ENCODE data around the gene KIAA1755. TPM values are rescaled to one million over a fixed set of nuclear protein-coding genes. Genes with fewer than 3 reads are reported as not detected.

Gene KIAA1755
- total and polyA plus RNA-seq, 2 of the 4 experiments (the other 2 are of a cell fraction) = 2.5 to 5.1 TPM

GRCh38 chr20:38165089-38165965, 95.2 kb downstream of the KIAA1755 start, which contains the start of gene TGM2:
Gene TGM2 (minus strand): TSS chr20:38165270. CDS start chr20:38165198, 72 bp downstream.
- peak within 1 kb of the TSS; percentile 53 for H3K27ac ChIP-seq (ENCODE audit: insufficient read depth, low read length)
- ChIA-PET POLR2A (ENCODE audit: unreplicated experiment) (no interaction called here), CTCF (interaction anchor here (0.8 to 2.4 kb wide), 4 partner anchors 56 to 107 kb away, joined by 3 to 9 read pairs (median 4); no protein-coding TSS in a partner anchor)
- H3K9ac ChIP-seq (ENCODE audit: low read depth, low read length) = peak within 1 kb of the TSS; percentile 64
- H3K4me3 ChIP-seq (ENCODE audit: insufficient read depth, low read depth, low read length) = peak within 1 kb of the TSS; percentile 50
- H4K91ac ChIP-seq (ENCODE audit: insufficient read depth, low read depth, low read length) = peak within 1 kb of the TSS; percentile 93
- H3K23ac ChIP-seq (ENCODE audit: low read depth, low read length) = peak within 1 kb of the TSS; percentile 67
- peak within 1 kb of the TSS; percentile 28 for H4K5ac ChIP-seq (ENCODE audit: low read depth, low read length)
- H4K20me1 ChIP-seq (ENCODE audit: insufficient read depth, low read length) = no peaks in the 10 kb centered on the region; the same call in 1 of the 2 replicates
- H3K27me3 ChIP-seq (ENCODE audit: control insufficient read depth, insufficient read depth, low read length) = no peaks in the 10 kb centered on the region
- in situ Hi-C loops (cut with MboI; ENCODE audit: low sequenced_read_pairs) = loop anchor here (5.0 kb wide), 2 partner anchors 52 to 88 kb away; no protein-coding TSS in a partner anchor
- H3K79me1 ChIP-seq (ENCODE audit: low read depth in 1 of 2, low read length in 2 of 2) = peaks cover 24 to 54% of the 10 kb centered on the region in 2 experiments
- intact Hi-C loops (cut with micrococcal nuclease) = loop anchor here (1.0 kb wide), 2 partner anchors 92 to 108 kb away; no protein-coding TSS in a partner anchor
- peak within 1 kb of the TSS; percentile 99 for H2AK5ac ChIP-seq (ENCODE audit: low read depth, low read length)
- peaks cover 9% of the 10 kb centered on the region for H3K36me3 ChIP-seq (ENCODE audit: control insufficient read depth, insufficient read depth, low read length)
- 5% methylated on average over 7 of the region's 46 CpGs; no CpG with 5 or more reads in 1 of the 2 experiments for whole genome bisulfite sequencing, 2 experiments (ENCODE audit: extremely low coverage in 2 of 2, insufficient read length in 1 of 2)
- dilution Hi-C loops (cut with HindIII; ENCODE audit: low sequenced_read_pairs, unreplicated experiment) = no loop called here
- H3K4ac ChIP-seq (ENCODE audit: low read depth, low read length) = peak within 1 kb of the TSS; percentile 95
- H3K4me1 ChIP-seq (ENCODE audit: control insufficient read depth, insufficient read depth, low read length) = peaks cover 48% of the 10 kb centered on the region
- peak within 1 kb of the TSS; percentile 34 to 95 for H4K8ac ChIP-seq (ENCODE audit: low read depth in 2 of 2, low read length in 2 of 2)
- peaks cover 28% of the 10 kb centered on the region for H3K9me1 ChIP-seq (ENCODE audit: insufficient read depth, low read length)
- peak within 1 kb of the TSS; percentile 47 for H3K18ac ChIP-seq (ENCODE audit: low read depth, low read length)
- H2BK15ac ChIP-seq (ENCODE audit: low read depth, low read length) = peak within 1 kb of the TSS; percentile 98
- peak within 1 kb of the TSS; percentile 91 for H2AFZ ChIP-seq (replicated peaks; ENCODE audit: low read length, poor library complexity)
- peak within 1 kb of the TSS; percentile 52 for H2BK5ac ChIP-seq (ENCODE audit: low read depth, low read length, poor library complexity, severe bottlenecking)
- H3K56ac ChIP-seq (ENCODE audit: extremely low read depth, insufficient read depth, low read length) = no peak within 1 kb of the TSS
- peak within 1 kb of the TSS; percentile 99 for H2BK20ac ChIP-seq (ENCODE audit: low read depth, low read length)
- peak; percentile 69 for DNase-seq
- peak within 1 kb of the TSS; percentile 95 for H2AK9ac ChIP-seq (replicated peaks; ENCODE audit: low read depth, low read length, poor library complexity)
- H3K9me3 ChIP-seq (ENCODE audit: control insufficient read depth, insufficient read depth, low read length) = no peaks in the 10 kb centered on the region
- H3K14ac ChIP-seq (replicated peaks; ENCODE audit: low read depth, low read length) = peak within 1 kb of the TSS; percentile 98
- BruUV-seq (replicated peaks) = no TSS peak
- peak; percentile 79 for ATAC-seq (ENCODE audit: low read depth)
- peak within 1 kb of the TSS; percentile 96 for H3K4me2 ChIP-seq (ENCODE audit: low read depth, low read length)
- no peak for TF ChIP-seq CEBPB (IDR thresholded peaks at IDR 0.05; ENCODE audit: low read depth, low read length)
- TF ChIP-seq SMC3 (IDR thresholded peaks at IDR 0.05; ENCODE audit: low read depth, low read length) = peak; percentile 87
- no peak for TF ChIP-seq MAFK (IDR thresholded peaks at IDR 0.05; ENCODE audit: low read depth, low read length)
- TF ChIP-seq CTCF (conservative IDR thresholded peaks at IDR 0.05; ENCODE audit: low read depth, low read length) = peak; percentile 81
- TF ChIP-seq BHLHE40 (IDR thresholded peaks at IDR 0.05; ENCODE audit: low read depth, low read length) = no peak
- no peak for TF ChIP-seq RFX5 (IDR thresholded peaks at IDR 0.05; ENCODE audit: low read depth, low read length)
- peak; percentile 87 for TF ChIP-seq RAD21 (IDR thresholded peaks at IDR 0.05; ENCODE audit: low read length)
- TF ChIP-seq MXI1 (IDR thresholded peaks at IDR 0.05; ENCODE audit: borderline replicate concordance, low read depth, low read length) = 0 out of 2 replicates have a peak, but pooled peaks have one; percentile 47
- TF ChIP-seq FOS (IDR thresholded peaks at IDR 0.05; ENCODE audit: low read depth, low read length) = no peak
- peak within 1 kb of the TSS; percentile 99 for H2BK120ac ChIP-seq (ENCODE audit: low read depth, low read length)

All from IMR-90 (cell line).